Upper lobe of left lung (tissue), 6 donors: Measurements from ENCODE around the gene MEF2C. TPM values are rescaled to one million over a fixed set of nuclear protein-coding genes. Genes with fewer than 3 reads are reported as not detected.

Source experiments
- ATAC-seq, 2 donors: fragments of 200-7000 bp; cut with Tn5 transposase; one replicate each; pipeline ENCODE4 v1.9.1; 2022; ENCODE audit warnings: mild to moderate bottlenecking in 2 of 2, moderate library complexity in 2 of 2; ENCODE audit not compliant: low FRiP score in 2 of 2
- DNase-seq, 2 donors: peaks; one replicate each; pipeline ENCODE4 v3.0.0-alpha.2; 2019 to 2020
- H3K27ac ChIP-seq, 4 donors: fragments of 200-600 bp; sonication (generic); one replicate each; pipeline ENCODE4 v1.5.1; 2016 to 2019
- H3K27me3 ChIP-seq, 4 donors: fragments of 200-600 bp; sonication (generic); one replicate each; pipeline ENCODE4 v1.5.1; 2017 to 2019
- H3K36me3 ChIP-seq, 4 donors: fragments of 200-600 bp; sonication (generic); one replicate each; pipeline ENCODE4 v1.5.1; 2016 to 2019
- H3K4me1 ChIP-seq, 4 donors: fragments of 200-600 bp; sonication (generic); one replicate each; pipeline ENCODE4 v1.5.1; 2018 to 2019
- H3K4me3 ChIP-seq, 4 donors: fragments of 200-600 bp; sonication (generic); one replicate each; pipeline ENCODE4 v1.5.1; 2017 to 2019; ENCODE audit warnings: mild to moderate bottlenecking in 2 of 4, moderate library complexity in 1 of 4
- H3K9me3 ChIP-seq, 4 donors: fragments of 200-600 bp; sonication (generic); one replicate each; pipeline ENCODE4 v1.5.1; 2018 to 2019
- CTCF ChIP-seq, 6 experiments: fragments of 450-650 bp in 4 of 6; fragments of 200-600 bp in 2 of 6; sonication (generic) in 2 of 6; IDR thresholded peaks; one replicate each; pipeline ENCODE4 v1.5.1; 2016 to 2019; ENCODE audit warnings: antibody characterized with exemption in 6 of 6
- EP300 ChIP-seq, 4 donors: sonication (generic); formaldehyde crosslinking; IDR thresholded peaks; one replicate each; pipeline ENCODE4 v1.5.1; 2017; ENCODE audit warnings: antibody characterized with exemption in 4 of 4, control low read depth in 2 of 4
- POLR2A ChIP-seq, 4 donors: fragments of 450-650 bp; IDR thresholded peaks; one replicate each; pipeline ENCODE4 v1.5.1; 2016 to 2017; ENCODE audit warnings: antibody characterized with exemption in 4 of 4, mild to moderate bottlenecking in 2 of 4
- POLR2AphosphoS5 ChIP-seq, 2 donors: sonication (generic); formaldehyde crosslinking; IDR thresholded peaks; one replicate each; pipeline ENCODE4 v1.5.1; 2017; ENCODE audit warnings: antibody characterized with exemption in 2 of 2
- WGBS, 2 donors: methylation state at CpG; one replicate each; pipeline ENCODE4 v1.1.5; 2017 to 2018; 5-methylcytosine and 5-hydroxymethylcytosine counted together
- total RNA-seq, 6 donors: library from RNA; depleted of rRNA in 4 of 6; stranded (reverse); fragments of >200 nt in 4 of 6; gene quantifications; one replicate each; pipeline versions ENCODE4 v1.1.0 to v1.2.1, GENCODE V29; 2016 to 2021
- donor health status: DM: no; HTN: no; CAD: no; lungs with moderate emphysema.
- donor health status: DM: no; HTN: yes; CAD: no; lungs with severe emphysema.

MEF2C gene
- total RNA-seq, 6 donors from 2014 or later, result 20.5 to 46.2 (median 35.8) TPM

- WGBS, 2 donors, result 13 to 14% methylated on average over 19 of the region's 19 CpGs
- Histone ChIP-seq H3K4me1 (peaks cover 17 to 28% (median 23%) of the 10 kb centered on the region in 4 donors), H3K36me3 (no peaks in the 10 kb centered on the region), H3K27ac (no peak overlapping the region), H3K4me3 (no peak overlapping the region), H3K9me3 (no peaks in the 10 kb centered on the region), H3K27me3 (peaks cover 0 to 57% (median 26%) of the 10 kb centered on the region in 4 donors)
- ATAC-seq (no peak), DNase-seq (no peak)
- TF ChIP-seq POLR2AphosphoS5 (IDR thresholded peaks at IDR 0.05) (no peak), EP300 (IDR thresholded peaks at IDR 0.05) (no peak), POLR2A (IDR thresholded peaks at IDR 0.05) (no peak), CTCF (IDR thresholded peaks at IDR 0.05) (no peak)
These were observed 187.8 kb downstream of the MEF2C start for GRCh38 chr5:88695232-88695631.

GRCh38 chr5:88694023-88694679 lies 188.8 kb downstream of the MEF2C start:
- H3K36me3 ChIP-seq, result no peaks in the 10 kb centered on the region
- H3K27ac ChIP-seq, result no peak overlapping the region
- no peaks in the 10 kb centered on the region for H3K9me3 ChIP-seq
- H3K4me1 ChIP-seq, result peaks cover 17 to 39% (median 24%) of the 10 kb centered on the region in 4 donors
- ATAC-seq, result no peak
- H3K4me3 ChIP-seq, result no peak overlapping the region
- no peak for TF ChIP-seq POLR2AphosphoS5 (IDR thresholded peaks at IDR 0.05)
- no peak for TF ChIP-seq EP300 (IDR thresholded peaks at IDR 0.05)
- TF ChIP-seq CTCF (IDR thresholded peaks at IDR 0.05), result no peak
- TF ChIP-seq POLR2A (IDR thresholded peaks at IDR 0.05), result no peak
- DNase-seq, result peak in 1 of 2 donors; percentile 49
- WGBS, 2 donors, result 11 to 13% methylated on average over 28 of the region's 28 CpGs
- H3K27me3 ChIP-seq, result peaks cover 6 to 68% (median 35%) of the 10 kb centered on the region in 4 donors

GRCh38 chr5:88693071-88693932 lies 189.7 kb downstream of the MEF2C start:
- no peaks in the 10 kb centered on the region for H3K9me3 ChIP-seq
- DNase-seq, result no peak
- H3K27ac ChIP-seq, result no peak overlapping the region
- peaks cover 17 to 39% (median 24%) of the 10 kb centered on the region in 4 donors for H3K4me1 ChIP-seq
- no peak overlapping the region for H3K4me3 ChIP-seq
- no peaks in the 10 kb centered on the region for H3K36me3 ChIP-seq
- TF ChIP-seq EP300 (IDR thresholded peaks at IDR 0.05) (no peak), POLR2AphosphoS5 (IDR thresholded peaks at IDR 0.05) (no peak), CTCF (IDR thresholded peaks at IDR 0.05) (no peak), POLR2A (IDR thresholded peaks at IDR 0.05) (no peak)
- ATAC-seq, result no peak
- peaks cover 6 to 76% (median 39%) of the 10 kb centered on the region in 4 donors for H3K27me3 ChIP-seq
- WGBS, 2 donors, result 11 to 14% methylated on average over 25 of the region's 25 CpGs

- Histone ChIP-seq H3K36me3 (no peaks in the 10 kb centered on the region), H3K4me3 (no peak overlapping the region), H3K27me3 (peaks cover 6 to 82% (median 43%) of the 10 kb centered on the region in 4 donors), H3K9me3 (no peaks in the 10 kb centered on the region), H3K27ac (no peak overlapping the region), H3K4me1 (peaks cover 17 to 39% (median 24%) of the 10 kb centered on the region in 4 donors)
- TF ChIP-seq EP300 (IDR thresholded peaks at IDR 0.05) (no peak), POLR2AphosphoS5 (IDR thresholded peaks at IDR 0.05) (no peak), POLR2A (IDR thresholded peaks at IDR 0.05) (no peak), CTCF (IDR thresholded peaks at IDR 0.05) (no peak)
- ATAC-seq (peak; percentile 38 to 45), DNase-seq (peak in 1 of 2 donors; percentile 66)
- WGBS, 2 donors, result 6 to 9% methylated on average over 39 to 49 of the region's 52 CpGs
These were observed 190.8 kb downstream of the MEF2C start for GRCh38 chr5:88691945-88692868.
